Globus pallidus (tissue), 1 donor: ENCODE results near the gene ATAD3B.
"Not testable (repeated sequence)": the region's sequence is repeated elsewhere in the genome, so short reads cannot be mapped to it uniquely, and the experiment has no call there.

Source experiments
- DNase-seq: peaks from one replicate; pipeline ENCODE4 v3.0.0-alpha.2; 2015; ENCODE audit warnings: low spot score

Gene ATAD3B

DNA sequence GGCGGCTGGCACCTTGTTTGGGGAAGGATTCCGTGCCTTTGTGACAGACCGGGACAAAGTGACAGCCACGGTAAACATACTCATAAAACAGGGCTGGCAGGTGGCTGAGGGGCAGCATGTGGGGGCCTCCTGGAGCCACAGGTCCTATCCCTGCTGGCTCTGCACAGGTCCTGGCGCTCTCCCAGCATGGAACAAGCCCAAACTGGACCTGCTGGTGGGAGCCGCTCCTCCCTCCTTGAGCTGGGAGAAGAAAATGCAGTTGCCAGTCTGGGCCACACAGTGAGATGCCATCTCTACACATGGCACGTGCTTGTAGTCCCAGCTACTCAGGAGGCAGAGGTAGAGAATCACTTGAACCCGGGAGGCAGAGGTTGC is 19.2 kb upstream of the ATAD3B start:
- not testable (repeated sequence) for DNase-seq

DNA sequence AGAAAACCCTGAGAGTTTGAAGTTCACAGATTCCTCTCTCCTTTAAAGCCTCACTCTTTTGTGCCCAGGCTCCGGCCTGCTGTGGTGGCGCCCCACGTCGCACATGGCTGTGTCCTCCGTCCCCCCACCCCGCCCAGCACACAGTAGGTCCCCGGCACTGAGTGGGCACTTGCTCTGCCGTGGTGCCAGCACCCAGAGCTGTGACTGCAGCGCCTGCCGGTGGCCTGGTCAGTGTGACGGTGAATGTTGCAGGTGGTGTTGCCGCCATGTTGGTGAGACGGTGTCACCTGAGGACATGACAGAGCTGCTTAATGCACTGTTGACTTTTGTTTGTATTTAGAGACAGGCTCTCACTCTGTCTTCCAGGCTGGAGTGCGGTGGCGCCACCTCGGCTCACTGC is 18.7 kb upstream of the ATAD3B start:
- DNase-seq = no peak

DNA sequence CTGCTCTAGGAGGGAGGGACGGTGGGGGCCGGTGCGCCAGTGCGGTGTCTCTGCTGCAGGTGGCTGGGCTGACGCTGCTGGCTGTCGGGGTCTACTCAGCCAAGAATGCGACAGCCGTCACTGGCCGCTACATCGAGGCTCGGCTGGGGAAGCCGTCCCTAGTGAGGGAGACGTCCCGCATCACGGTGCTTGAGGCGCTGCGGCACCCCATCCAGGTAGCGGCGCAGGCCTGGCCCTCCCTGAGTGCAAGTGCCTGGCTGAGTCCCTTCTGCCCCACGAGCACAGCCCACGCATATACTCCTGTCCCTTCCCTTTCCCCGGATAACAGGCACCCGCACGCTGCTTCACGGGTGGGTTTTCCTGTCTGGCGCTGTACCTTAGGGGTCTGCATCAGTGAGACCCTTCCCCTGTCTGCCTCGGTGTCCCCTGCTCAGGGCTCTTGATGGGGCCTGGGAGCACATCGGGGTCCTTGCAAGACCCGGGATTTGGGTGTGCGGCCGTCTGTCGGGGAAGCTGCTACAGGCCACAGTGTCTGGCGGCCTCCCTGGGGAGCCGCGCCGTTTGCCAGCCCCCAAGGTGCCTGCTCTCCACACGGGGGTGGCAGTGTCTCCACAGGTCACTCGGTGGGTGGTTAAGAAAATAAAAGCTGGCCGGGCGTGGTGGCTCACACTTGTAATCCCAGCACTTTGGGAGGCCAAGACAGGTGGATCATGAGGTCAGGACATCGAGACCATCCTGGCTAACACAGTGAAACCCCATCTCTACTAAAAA is 17.1 kb upstream of the ATAD3B start:
- DNase-seq = not testable (repeated sequence)

DNA sequence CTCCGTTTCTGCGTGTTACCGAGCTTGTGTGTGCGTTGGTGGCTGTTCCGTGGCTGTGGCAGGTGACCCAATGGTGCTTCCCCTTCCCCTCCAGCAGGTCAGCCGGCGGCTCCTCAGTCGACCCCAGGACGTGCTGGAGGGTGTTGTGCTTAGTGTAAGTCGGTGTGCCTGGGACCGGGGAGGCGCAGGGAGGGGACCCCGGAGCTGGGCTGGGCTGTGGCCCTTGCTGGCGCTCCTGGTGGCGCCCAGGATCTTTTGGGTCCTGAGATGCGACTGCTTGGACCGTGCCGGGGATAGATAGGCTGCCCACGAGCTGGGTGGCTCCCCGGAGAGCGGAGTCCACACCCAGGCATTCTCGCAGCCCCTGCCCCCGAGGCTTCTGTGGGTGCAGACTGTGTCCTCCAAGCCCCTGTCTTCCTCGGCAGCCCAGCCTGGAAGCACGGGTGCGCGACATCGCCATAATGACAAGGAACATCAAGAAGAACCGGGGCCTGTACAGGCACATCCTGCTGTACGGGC is 16.1 kb upstream of the ATAD3B start:
- DNase-seq = no peak

GRCh38 chr1:1455934-1456333 is 15.6 kb upstream of the ATAD3B start:
- DNase-seq = not testable (repeated sequence)

GRCh38 chr1:1456683-1457255 is 14.8 kb upstream of the ATAD3B start:
- DNase-seq = not testable (repeated sequence)

DNA sequence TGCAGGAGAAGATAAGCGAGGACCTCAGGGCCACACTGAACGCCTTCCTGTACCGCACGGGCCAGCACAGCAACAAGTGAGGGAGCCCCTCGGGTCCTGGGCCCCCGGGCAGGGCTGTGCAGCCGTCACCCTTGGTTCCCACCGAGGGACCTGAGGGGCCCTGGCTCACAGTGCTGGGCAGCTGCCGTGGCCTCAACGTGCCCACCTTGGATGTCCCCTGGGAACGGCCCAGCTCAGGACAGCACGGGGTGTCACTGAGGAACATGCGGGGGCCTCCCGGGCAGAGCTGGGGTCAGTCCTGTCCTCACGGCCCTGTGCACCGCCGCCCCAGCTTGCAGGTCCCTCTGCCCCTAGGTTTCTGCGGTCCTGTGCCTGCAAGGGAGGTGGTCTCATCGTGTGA is 12.4 kb upstream of the ATAD3B start:
- not testable (repeated sequence) for DNase-seq

DNA sequence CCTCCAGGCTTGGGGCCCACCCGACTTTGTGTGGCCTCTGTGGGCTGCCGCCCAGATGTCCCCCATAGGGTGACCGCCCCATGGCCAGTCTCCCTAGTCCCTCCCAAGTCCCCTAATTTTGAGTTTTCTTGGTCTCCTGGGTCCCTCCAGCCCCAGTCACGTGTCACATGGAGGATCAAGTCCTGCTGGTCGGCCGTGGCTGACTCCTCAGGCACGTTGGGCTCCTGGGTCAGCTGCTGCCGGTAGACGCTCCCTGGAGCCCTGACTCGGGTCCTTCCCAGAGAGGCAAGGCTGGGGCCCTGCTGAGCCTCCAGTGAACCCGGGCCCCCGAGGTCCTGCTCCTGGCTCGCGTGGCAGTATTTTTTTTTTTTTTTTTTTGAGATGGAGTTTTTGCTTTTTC is 11.9 kb upstream of the ATAD3B start:
- DNase-seq = not testable (repeated sequence)

DNA sequence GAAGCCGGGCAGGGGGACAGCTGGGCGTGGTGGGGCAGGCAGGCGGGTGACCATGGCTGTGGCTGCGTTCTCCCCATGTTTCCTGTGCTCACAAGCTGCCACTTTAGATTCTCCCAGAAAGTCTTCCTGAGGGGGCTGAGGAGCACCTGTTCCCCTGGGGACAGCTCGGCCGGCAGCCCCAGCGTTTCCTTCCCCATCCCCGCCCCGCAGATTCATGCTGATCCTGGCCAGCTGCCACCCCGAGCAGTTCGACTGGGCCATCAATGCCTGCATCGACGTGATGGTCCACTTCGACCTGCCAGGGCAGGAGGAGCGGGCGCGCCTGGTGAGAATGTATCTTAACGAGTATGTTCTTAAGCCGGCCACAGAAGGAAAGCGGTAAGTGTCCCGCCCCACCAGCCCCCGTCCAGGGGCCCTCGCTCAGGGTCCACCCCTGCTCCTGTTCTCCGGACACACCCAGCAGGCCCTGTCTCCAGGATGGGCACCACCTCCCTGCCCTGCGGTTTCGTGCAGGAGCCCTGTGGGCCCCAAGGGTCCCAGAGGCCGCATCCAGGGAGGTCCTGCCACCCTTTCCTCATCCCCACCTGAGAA is 10.9 kb upstream of the ATAD3B start:
- no peak for DNase-seq

- DNase-seq = no peak
Measured at GRCh38 chr1:1461721-1462317, 9.7 kb upstream of the ATAD3B start.

GRCh38 chr1:1462318-1462966 is 9.1 kb upstream of the ATAD3B start:
- DNase-seq = no peak

- DNase-seq = no peak
Measured at GRCh38 chr1:1463312-1463711, 8.3 kb upstream of the ATAD3B start.

DNA sequence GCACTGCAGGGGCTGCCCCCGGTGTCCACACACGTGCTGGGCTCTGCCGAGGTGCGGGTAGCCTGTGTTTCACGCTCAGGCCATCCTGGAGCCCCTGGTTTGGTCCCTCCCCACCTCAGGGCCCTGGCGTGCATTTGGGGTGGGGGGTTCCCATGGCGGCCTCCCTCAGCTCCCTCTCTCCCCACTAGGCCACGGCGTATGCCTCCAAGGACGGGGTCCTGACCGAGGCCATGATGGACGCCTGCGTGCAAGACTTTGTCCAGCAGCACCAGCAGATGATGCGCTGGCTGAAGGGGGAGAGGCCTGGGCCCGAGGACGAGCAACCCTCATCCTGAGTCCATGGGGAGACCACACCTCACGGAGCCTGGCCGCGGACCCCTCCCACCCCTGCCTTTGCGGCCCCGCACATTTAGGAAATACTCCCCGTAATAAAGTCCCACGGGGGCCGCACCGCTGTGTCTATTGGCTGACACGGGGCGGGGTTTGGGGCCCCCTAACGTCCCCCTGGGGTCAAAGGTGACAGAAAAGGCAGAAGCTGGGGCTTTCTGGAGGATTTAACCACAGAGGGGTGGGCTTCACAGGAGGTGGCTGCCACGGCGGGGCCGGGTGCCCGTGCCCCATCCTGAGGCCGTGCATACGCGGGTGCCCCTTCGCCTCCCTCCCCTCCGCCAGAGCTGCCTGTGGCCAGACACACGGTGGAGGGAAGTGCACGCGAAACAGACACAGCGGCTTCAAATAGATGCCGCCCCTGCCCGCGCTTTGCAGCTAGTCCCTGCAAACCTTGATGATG is 3.2 kb upstream of the ATAD3B start:
- DNase-seq = not testable (repeated sequence)

DNA sequence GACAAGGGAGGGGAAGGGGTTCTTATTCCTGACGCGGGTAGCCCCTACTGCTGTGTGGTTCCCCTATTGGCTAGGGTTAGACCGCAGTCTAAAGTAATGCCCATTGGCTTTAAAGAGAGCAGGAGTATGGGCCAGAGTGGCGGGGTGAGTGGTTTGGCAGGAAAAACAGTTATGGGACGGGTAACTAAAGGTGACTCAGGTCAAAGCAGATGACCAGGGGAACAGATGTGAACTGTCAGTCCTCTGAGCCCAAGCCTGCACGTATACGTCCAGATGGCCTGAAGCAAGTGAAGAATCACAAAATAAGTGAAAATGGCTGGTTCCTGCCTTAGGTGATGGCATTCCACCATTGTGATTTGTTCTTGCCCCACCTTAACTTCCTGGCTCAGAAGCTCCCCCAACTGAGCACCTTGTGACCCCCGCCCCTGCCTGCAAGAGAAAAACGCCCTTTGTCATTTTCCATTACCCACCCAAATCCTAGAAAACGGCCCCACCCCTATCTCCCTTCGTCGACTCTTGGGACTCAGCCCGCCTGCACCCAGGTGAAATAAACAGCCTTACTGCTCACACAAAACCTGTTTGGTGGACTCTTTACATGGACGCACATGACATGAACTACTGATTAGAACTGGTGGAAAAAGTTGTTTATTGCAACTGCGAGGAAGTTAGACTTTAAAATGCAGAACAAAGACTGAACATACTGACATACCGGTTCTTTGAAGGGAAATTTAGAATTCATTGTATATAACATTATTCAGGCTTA is 758 bp upstream of the ATAD3B start:
- no peak for DNase-seq

DNA sequence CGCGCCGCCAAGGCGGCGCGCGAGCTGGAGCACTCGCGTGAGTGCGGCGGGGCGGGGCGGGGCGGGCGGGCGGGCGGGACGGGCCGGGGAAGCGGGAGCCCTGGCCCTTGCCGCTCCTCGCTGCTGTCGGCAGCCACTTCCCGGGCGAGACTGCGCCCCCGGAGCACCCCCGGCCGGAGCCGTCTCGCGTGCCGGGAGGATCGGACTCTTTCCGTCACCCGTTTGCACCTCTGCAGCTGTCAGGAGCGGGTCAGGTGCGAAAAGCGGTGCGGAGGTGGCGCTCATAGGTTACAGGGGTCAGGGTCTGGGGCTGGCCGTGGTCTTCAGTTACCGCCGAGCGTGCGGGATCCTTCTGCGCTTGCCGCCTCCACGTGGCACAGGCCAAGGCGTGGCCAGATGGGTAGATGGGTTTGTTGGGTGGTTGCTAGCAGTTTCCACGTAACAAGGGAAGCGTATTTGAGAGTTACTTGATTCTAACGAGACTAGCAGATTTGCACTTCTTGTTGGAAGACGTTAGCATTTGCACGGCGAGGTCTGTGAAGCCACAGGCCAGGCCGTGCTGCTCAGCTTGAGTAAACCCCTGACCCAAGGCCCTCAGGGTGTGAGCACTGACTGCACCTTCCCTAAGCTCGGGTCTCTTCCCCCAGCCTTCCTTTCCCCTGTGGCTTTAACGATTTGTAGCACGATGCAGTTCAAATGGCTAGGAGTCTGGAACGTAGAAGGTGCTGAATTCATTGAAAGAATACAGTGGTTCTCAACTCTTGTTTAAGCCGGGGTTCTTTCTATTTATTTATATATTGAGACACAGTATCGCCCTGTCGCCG is 700 bp downstream of the ATAD3B start:
- DNase-seq = not testable (repeated sequence)

DNA sequence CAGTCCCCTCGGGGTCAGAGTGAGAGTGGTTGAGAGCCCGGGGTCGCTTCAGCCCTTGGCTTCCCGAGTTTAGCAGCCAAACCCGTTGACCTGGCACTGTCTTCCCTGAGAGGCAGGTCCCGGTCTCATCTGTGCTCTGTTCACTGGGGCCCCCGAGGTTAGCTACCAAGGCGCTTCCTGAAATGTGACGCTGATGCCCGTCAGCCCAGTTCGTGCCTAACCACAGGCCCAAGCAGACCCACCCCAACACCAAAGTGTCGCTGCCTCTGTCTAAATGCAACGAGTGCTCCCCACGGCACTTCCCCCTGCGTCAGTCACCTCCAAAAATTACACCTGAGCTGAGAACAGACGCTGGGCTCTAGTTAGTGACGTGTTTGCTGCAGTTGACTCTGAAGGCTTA is 4.4 kb downstream of the ATAD3B start:
- not testable (repeated sequence) for DNase-seq

DNA sequence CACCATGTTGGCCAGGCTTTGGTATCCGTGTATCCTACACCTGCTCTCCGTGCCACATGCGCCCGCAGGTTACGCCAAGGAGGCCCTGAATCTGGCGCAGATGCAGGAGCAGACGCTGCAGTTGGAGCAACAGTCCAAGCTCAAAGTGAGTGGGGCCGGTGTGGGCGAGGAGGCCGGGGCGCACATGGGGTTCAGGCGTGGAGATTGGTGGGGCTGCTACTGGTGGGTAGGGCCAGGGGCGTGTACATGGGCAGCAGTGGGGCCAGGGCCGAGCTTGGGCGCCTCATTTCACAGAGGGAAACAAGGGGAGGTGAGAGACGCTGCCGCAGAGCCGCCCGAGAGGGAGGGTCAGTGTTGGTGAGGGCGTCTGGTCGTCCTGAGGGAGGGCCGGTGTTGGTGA is 5.6 kb downstream of the ATAD3B start:
- no peak for DNase-seq

DNA sequence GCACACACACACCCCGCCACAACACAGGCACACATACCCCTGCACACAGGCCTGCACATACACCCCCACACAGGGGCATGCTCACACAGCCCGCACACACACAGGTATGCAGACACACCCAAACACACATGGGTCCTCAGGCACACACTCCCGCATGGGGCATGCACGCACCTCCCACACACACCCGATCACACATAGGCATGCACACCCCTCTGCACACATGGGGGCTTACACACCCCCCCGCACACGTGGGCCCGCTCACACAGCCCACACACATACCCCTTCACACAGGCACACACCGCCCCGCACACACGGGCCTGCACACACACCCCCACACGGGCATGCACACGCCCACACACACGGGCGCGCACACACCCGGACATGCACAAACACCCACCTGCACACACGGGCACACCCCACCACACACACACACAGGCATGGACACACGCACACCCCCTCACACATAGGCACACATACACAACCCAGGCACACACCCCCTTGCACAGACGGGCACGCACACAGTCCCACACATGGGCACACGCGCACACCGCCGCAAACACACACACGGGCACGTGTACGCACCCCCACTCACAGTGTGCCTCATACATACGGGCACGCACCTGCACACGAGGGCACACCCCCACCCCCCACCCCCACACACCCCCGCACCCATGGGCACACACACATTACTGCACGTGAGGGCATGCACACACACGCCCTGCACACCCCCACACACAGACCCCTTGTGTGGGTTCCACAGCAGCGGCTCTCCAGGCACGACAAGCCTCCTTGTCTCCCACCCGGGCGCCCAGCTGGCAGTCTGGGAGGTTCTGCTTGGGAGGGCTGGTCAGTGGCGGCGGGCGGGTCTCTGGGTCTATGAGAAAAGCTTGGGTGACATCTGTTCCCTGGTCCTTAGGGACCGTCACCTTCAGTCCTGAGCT is 8.3 kb downstream of the ATAD3B start:
- DNase-seq = no peak

GRCh38 chr1:1480488-1480867 is 8.9 kb downstream of the ATAD3B start:
- not testable (repeated sequence) for DNase-seq
